Measurements from ENCODE around the gene SZT2.

Gene SZT2

GRCh38 chr1:43441166-43441893 is 51.6 kb downstream of the SZT2 start:
- DNase-seq (ENCODE audit: low read depth in 4 of 4, low spot score in 1 of 4): no peak

GRCh38 chr1:43441894-43442637 is 52.4 kb downstream of the SZT2 start:
- no peak for DNase-seq (ENCODE audit: low read depth in 4 of 4, low spot score in 1 of 4)

- no peak for DNase-seq (ENCODE audit: low read depth in 4 of 4, low spot score in 1 of 4)
Observed at GRCh38 chr1:43442756-43443155, 53.1 kb downstream of the SZT2 start.

GRCh38 chr1:43443197-43443946 is 53.7 kb downstream of the SZT2 start:
- no peak for DNase-seq (ENCODE audit: low read depth in 4 of 4, low spot score in 1 of 4)

- no peak for DNase-seq (ENCODE audit: low read depth in 4 of 4, low spot score in 1 of 4)
Observed at GRCh38 chr1:43444151-43444828, 54.6 kb downstream of the SZT2 start.

GRCh38 chr1:43444836-43445235 is 55.1 kb downstream of the SZT2 start:
- no peak for DNase-seq (ENCODE audit: low read depth in 4 of 4, low spot score in 1 of 4)

GRCh38 chr1:43445606-43446387 is 56.1 kb downstream of the SZT2 start:
- DNase-seq (ENCODE audit: low read depth in 4 of 4, low spot score in 1 of 4): no peak

- DNase-seq (ENCODE audit: low read depth in 4 of 4, low spot score in 1 of 4): no peak
Observed at GRCh38 chr1:43446388-43446740, 56.7 kb downstream of the SZT2 start.

GRCh38 chr1:43446881-43447835 is 57.5 kb downstream of the SZT2 start:
- DNase-seq (ENCODE audit: low read depth in 4 of 4, low spot score in 1 of 4): no peak

- DNase-seq (ENCODE audit: low read depth in 4 of 4, low spot score in 1 of 4): no peak
Observed at GRCh38 chr1:43447891-43448708, 58.4 kb downstream of the SZT2 start.

GRCh38 chr1:43448955-43449707 is 59.4 kb downstream of the SZT2 start:
- DNase-seq (ENCODE audit: low read depth in 4 of 4, low spot score in 1 of 4): no peak

- no peak for DNase-seq (ENCODE audit: low read depth in 4 of 4, low spot score in 1 of 4)
Observed at GRCh38 chr1:43449708-43450069, 60.0 kb downstream of the SZT2 start.

GRCh38 chr1:43450251-43450941 is 60.7 kb downstream of the SZT2 start:
- no peak for DNase-seq (ENCODE audit: low read depth in 4 of 4, low spot score in 1 of 4)

- DNase-seq (ENCODE audit: low read depth in 4 of 4, low spot score in 1 of 4): no peak
Observed at GRCh38 chr1:43451157-43451591, 61.5 kb downstream of the SZT2 start.

GRCh38 chr1:43451701-43452532 is 62.2 kb downstream of the SZT2 start:
- no peak for DNase-seq (ENCODE audit: low read depth in 4 of 4, low spot score in 1 of 4)

GRCh38 chr1:43452789-43453441 is 63.2 kb downstream of the SZT2 start:
- no peak for DNase-seq (ENCODE audit: low read depth in 4 of 4, low spot score in 1 of 4)

Data from stimulated activated CD4-positive, alpha-beta T cell treated with anti-CD3 and anti-CD28 coated beads, Interleukin-1b, Interleukin-23, amount 100 ng/mL, for 24 hours (primary cell).